GM10847 (cell line): ENCODE measurements around the gene ADCY6.

Source experiments
- POLR2A ChIP-seq: IDR thresholded peaks from 2 replicates; pipeline ENCODE4 v1.6.1; 2011; ENCODE audit not compliant: insufficient read length; ENCODE audit errors: extremely low read depth

ADCY6 gene

GRCh38 chr12:48788854-48789775 is at the start of gene ADCY6:
ADCY6 (minus strand) TSS chr12:48789089; CDS start chr12:48783434, 5,655 bp downstream.
- TF ChIP-seq POLR2A, result no peak

- no peak for TF ChIP-seq POLR2A
These were observed 49.2 kb upstream of the ADCY6 start for GRCh38 chr12:48838048-48838447.

GRCh38 chr12:48832321-48833060 is 43.6 kb upstream of the ADCY6 start:
- no peak for TF ChIP-seq POLR2A

GRCh38 chr12:48831257-48831656 is 42.4 kb upstream of the ADCY6 start:
- no peak for TF ChIP-seq POLR2A

- no peak for TF ChIP-seq POLR2A
These were observed 40.1 kb upstream of the ADCY6 start for GRCh38 chr12:48828841-48829575.

GRCh38 chr12:48828293-48828692 is 39.4 kb upstream of the ADCY6 start:
- TF ChIP-seq POLR2A, result no peak

GRCh38 chr12:48827513-48828096 is 38.7 kb upstream of the ADCY6 start:
- TF ChIP-seq POLR2A, result no peak

GRCh38 chr12:48827026-48827425 is 38.1 kb upstream of the ADCY6 start:
- no peak for TF ChIP-seq POLR2A

- TF ChIP-seq POLR2A, result no peak
These were observed 37.4 kb upstream of the ADCY6 start for GRCh38 chr12:48826209-48826855.

- TF ChIP-seq POLR2A, result no peak
These were observed 36.0 kb upstream of the ADCY6 start for GRCh38 chr12:48824905-48825304.

- no peak for TF ChIP-seq POLR2A
These were observed 35.2 kb upstream of the ADCY6 start for GRCh38 chr12:48824112-48824511.

- TF ChIP-seq POLR2A, result no peak
These were observed 34.4 kb upstream of the ADCY6 start for GRCh38 chr12:48823281-48823680.

GRCh38 chr12:48822711-48823110 is 33.8 kb upstream of the ADCY6 start:
- no peak for TF ChIP-seq POLR2A

- no peak for TF ChIP-seq POLR2A
These were observed 33.2 kb upstream of the ADCY6 start for GRCh38 chr12:48822139-48822538.
